Measurements from ENCODE around the gene COX5A.

Gene COX5A

GRCh38 chr15:74873756-74874424 lies 64.0 kb downstream of the COX5A start:
- peaks cover 35% of the 10 kb centered on the region for H3K4me1 ChIP-seq (ENCODE audit: insufficient read depth, low read length, poor library complexity, severe bottlenecking)
- no peaks in the 10 kb centered on the region for H3K9me2 ChIP-seq (replicated peaks; ENCODE audit: low read depth, low read length)
- H3K27me3 ChIP-seq (ENCODE audit: insufficient read depth, low read length, poor library complexity, severe bottlenecking) = no peaks in the 10 kb centered on the region
- peaks cover 28% of the 10 kb centered on the region for H4K20me1 ChIP-seq (ENCODE audit: insufficient read depth, low read length, poor library complexity, severe bottlenecking)
- TF ChIP-seq EZH2phosphoT487 (IDR thresholded peaks at IDR 0.05; ENCODE audit: borderline replicate concordance) (no peak), CTCF (conservative IDR thresholded peaks at IDR 0.05; ENCODE audit: low read length) (no peak)
- H3K9ac ChIP-seq (ENCODE audit: low read depth, low read length, poor library complexity, severe bottlenecking) = peak overlapping the region; percentile 88
- peak overlapping the region; percentile 99 for H3K4me3 ChIP-seq (ENCODE audit: low read length, poor library complexity, severe bottlenecking)
- no peaks in the 10 kb centered on the region for H3K36me3 ChIP-seq (ENCODE audit: insufficient read depth, low read length)
- peak overlapping the region; percentile 98 for H3K4me2 ChIP-seq (ENCODE audit: low read depth, low read length, poor library complexity, severe bottlenecking)
- peaks cover 18% of the 10 kb centered on the region for H3F3A ChIP-seq (ENCODE audit: low read depth)
- H3K9me3 ChIP-seq (ENCODE audit: insufficient read depth, low read depth, low read length) = no peaks in the 10 kb centered on the region
- H2AFZ ChIP-seq (ENCODE audit: low read length) = peak overlapping the region; percentile 96
- H3K79me2 ChIP-seq (ENCODE audit: insufficient read depth, low read length) = peaks cover 40% of the 10 kb centered on the region

GRCh38 chr15:74873036-74873755 lies 64.7 kb downstream of the COX5A start, which contains the start of gene SCAMP2:
Gene SCAMP2, minus strand, starts transcription at chr15:74873365. Its CDS starts 110 bp downstream, at chr15:74873255.
- H3K9me3 ChIP-seq (ENCODE audit: insufficient read depth, low read depth, low read length) = no peaks in the 10 kb centered on the region

GRCh38 chr15:74872702-74873035 lies 65.2 kb downstream of the COX5A start:
- H3K27me3 ChIP-seq (ENCODE audit: insufficient read depth, low read length, poor library complexity, severe bottlenecking) = no peaks in the 10 kb centered on the region
- TF ChIP-seq EZH2phosphoT487 (IDR thresholded peaks at IDR 0.05; ENCODE audit: borderline replicate concordance) = no peak
- no peak for TF ChIP-seq CTCF (conservative IDR thresholded peaks at IDR 0.05; ENCODE audit: low read length)
- H3F3A ChIP-seq (ENCODE audit: low read depth) = peaks cover 24% of the 10 kb centered on the region
- no peaks in the 10 kb centered on the region for H3K36me3 ChIP-seq (ENCODE audit: insufficient read depth, low read length)
- peak overlapping the region; percentile 96 for H3K4me2 ChIP-seq (ENCODE audit: low read depth, low read length, poor library complexity, severe bottlenecking)
- H3K4me3 ChIP-seq (ENCODE audit: low read length, poor library complexity, severe bottlenecking) = peak overlapping the region; percentile 99
- peak overlapping the region; percentile 93 for H2AFZ ChIP-seq (ENCODE audit: low read length)
- H3K4me1 ChIP-seq (ENCODE audit: insufficient read depth, low read length, poor library complexity, severe bottlenecking) = peaks cover 47% of the 10 kb centered on the region
- peaks cover 30% of the 10 kb centered on the region for H4K20me1 ChIP-seq (ENCODE audit: insufficient read depth, low read length, poor library complexity, severe bottlenecking)
- no peaks in the 10 kb centered on the region for H3K9me3 ChIP-seq (ENCODE audit: insufficient read depth, low read depth, low read length)
- peaks cover 44% of the 10 kb centered on the region for H3K79me2 ChIP-seq (ENCODE audit: insufficient read depth, low read length)
- H3K9ac ChIP-seq (ENCODE audit: low read depth, low read length, poor library complexity, severe bottlenecking) = peak overlapping the region; percentile 88
- no peaks in the 10 kb centered on the region for H3K9me2 ChIP-seq (replicated peaks; ENCODE audit: low read depth, low read length)

More at GRCh38 chr15:74873036-74873755, 64.7 kb downstream of the COX5A start, which contains the start of gene SCAMP2:
- H3K79me2 ChIP-seq (ENCODE audit: insufficient read depth, low read length) = peaks cover 42% of the 10 kb centered on the region
- no peaks in the 10 kb centered on the region for H3K9me2 ChIP-seq (replicated peaks; ENCODE audit: low read depth, low read length)
- H3K36me3 ChIP-seq (ENCODE audit: insufficient read depth, low read length) = no peaks in the 10 kb centered on the region
- H3K27me3 ChIP-seq (ENCODE audit: insufficient read depth, low read length, poor library complexity, severe bottlenecking) = no peaks in the 10 kb centered on the region
- peaks cover 42% of the 10 kb centered on the region for H3K4me1 ChIP-seq (ENCODE audit: insufficient read depth, low read length, poor library complexity, severe bottlenecking)
- H3K4me2 ChIP-seq (ENCODE audit: low read depth, low read length, poor library complexity, severe bottlenecking) = peak within 1 kb of the TSS; percentile 98
- peaks cover 23% of the 10 kb centered on the region for H3F3A ChIP-seq (ENCODE audit: low read depth)
- peak within 1 kb of the TSS; percentile 96 for H2AFZ ChIP-seq (ENCODE audit: low read length)
- TF ChIP-seq EZH2phosphoT487 (IDR thresholded peaks at IDR 0.05; ENCODE audit: borderline replicate concordance) (no peak), CTCF (conservative IDR thresholded peaks at IDR 0.05; ENCODE audit: low read length) (no peak)
- peaks cover 28% of the 10 kb centered on the region for H4K20me1 ChIP-seq (ENCODE audit: insufficient read depth, low read length, poor library complexity, severe bottlenecking)
- peak within 1 kb of the TSS; percentile 88 for H3K9ac ChIP-seq (ENCODE audit: low read depth, low read length, poor library complexity, severe bottlenecking)
- peak within 1 kb of the TSS; percentile 99 for H3K4me3 ChIP-seq (ENCODE audit: low read length, poor library complexity, severe bottlenecking)
